ENCODE results near the gene ZNF701.
"Not testable (repeated sequence)": the region's sequence is repeated elsewhere in the genome, so short reads cannot be mapped to it uniquely, and the experiment has no call there.

ZNF701 gene

DNA sequence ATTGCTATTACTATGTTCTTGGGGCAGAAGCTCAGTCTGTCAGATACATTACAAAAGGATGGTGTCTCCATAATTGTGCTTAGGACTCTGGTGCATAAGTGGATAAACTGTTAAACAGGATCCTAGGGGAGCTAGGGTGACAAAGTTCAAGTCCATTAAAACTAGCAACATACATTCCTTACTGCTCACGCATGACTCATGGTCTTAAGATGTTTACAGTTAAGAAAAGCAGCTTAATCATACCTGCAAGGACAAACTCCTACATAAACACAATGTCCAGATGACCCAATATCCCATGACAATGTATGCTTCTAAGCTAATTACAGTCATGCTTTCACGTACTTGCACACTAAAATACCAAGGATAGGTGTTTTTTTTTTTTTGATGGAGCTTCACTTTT lies 3.5 kb upstream of the ZNF701 start:
- no peak overlapping the region for H3K4me2 ChIP-seq (ENCODE audit: low read length)
- no peaks in the 10 kb centered on the region for H3K27me3 ChIP-seq (ENCODE audit: control insufficient read depth, insufficient read depth, low read length)
- no peaks in the 10 kb centered on the region for H3K79me2 ChIP-seq
- no peak overlapping the region for H3K4me3 ChIP-seq (ENCODE audit: low read depth, low read length)
- H3K9me3 ChIP-seq (ENCODE audit: control insufficient read depth, low read length) = no peaks in the 10 kb centered on the region
- H2AFZ ChIP-seq = no peak overlapping the region
- H3K36me3 ChIP-seq (ENCODE audit: control insufficient read depth, insufficient read depth, low read length) = no peaks in the 10 kb centered on the region
- H3K4me1 ChIP-seq = no peaks in the 10 kb centered on the region
- no peak overlapping the region for H3K27ac ChIP-seq
- H3K9ac ChIP-seq = no peak overlapping the region
- TF ChIP-seq, protein P1, sequence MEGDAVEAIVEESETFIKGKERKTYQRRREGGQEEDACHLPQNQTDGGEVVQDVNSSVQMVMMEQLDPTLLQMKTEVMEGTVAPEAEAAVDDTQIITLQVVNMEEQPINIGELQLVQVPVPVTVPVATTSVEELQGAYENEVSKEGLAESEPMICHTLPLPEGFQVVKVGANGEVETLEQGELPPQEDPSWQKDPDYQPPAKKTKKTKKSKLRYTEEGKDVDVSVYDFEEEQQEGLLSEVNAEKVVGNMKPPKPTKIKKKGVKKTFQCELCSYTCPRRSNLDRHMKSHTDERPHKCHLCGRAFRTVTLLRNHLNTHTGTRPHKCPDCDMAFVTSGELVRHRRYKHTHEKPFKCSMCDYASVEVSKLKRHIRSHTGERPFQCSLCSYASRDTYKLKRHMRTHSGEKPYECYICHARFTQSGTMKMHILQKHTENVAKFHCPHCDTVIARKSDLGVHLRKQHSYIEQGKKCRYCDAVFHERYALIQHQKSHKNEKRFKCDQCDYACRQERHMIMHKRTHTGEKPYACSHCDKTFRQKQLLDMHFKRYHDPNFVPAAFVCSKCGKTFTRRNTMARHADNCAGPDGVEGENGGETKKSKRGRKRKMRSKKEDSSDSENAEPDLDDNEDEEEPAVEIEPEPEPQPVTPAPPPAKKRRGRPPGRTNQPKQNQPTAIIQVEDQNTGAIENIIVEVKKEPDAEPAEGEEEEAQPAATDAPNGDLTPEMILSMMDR (IDR thresholded peaks at IDR 0.05) = no peak

DNA sequence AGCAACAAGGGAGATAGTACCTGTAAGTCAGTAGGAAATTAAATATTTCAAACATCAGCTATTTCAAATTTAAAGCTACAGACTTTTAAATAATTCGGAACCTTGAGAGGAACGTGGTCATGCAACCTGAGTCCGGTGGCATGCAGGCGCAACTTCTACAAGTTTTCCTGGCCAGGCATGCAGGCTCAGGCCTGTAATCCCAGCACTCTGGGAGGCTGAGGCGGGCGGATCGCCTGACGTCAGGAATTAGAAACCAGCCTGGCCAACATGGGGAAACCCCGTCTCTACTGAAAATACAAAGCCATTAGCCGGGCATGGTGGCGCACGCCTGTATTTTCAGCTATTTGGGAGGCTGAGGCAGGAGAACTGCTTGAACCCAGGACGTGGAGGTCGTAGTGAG lies 2.2 kb upstream of the ZNF701 start:
- no peaks in the 10 kb centered on the region for H3K36me3 ChIP-seq (ENCODE audit: control insufficient read depth, insufficient read depth, low read length)
- H3K4me1 ChIP-seq = no peaks in the 10 kb centered on the region
- H3K9ac ChIP-seq = no peak overlapping the region
- H2AFZ ChIP-seq = no peak overlapping the region
- no peaks in the 10 kb centered on the region for H3K9me3 ChIP-seq (ENCODE audit: control insufficient read depth, low read length)
- H3K27me3 ChIP-seq (ENCODE audit: control insufficient read depth, insufficient read depth, low read length) = no peaks in the 10 kb centered on the region
- TF ChIP-seq, protein P1 (IDR thresholded peaks at IDR 0.05) = no peak
- no peaks in the 10 kb centered on the region for H3K79me2 ChIP-seq
- no peak overlapping the region for H3K27ac ChIP-seq
- no peak overlapping the region for H3K4me3 ChIP-seq (ENCODE audit: low read depth, low read length)
- no peak overlapping the region for H3K4me2 ChIP-seq (ENCODE audit: low read length)

DNA sequence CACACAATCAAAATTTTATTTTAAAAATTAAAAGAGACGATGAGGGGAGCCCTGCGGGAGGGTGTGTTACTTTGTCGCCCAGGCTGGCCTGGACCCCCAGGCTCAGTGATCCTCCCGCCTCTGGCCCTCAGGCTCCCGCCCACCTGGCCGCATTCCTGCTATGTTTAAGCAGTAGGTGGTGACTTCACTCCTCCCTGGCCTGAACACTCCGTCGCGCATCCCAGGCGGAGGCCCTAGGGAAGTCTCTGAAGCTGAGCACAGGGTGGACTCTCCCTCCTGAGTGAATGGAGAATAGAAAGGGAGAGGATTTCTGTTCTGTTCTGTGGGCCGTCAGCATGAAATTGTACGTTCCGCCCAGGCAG lies 468 bp upstream of the ZNF701 start:
- Histone ChIP-seq H3K4me3 (ENCODE audit: low read depth, low read length) (peak overlapping the region; percentile 30), H2AFZ (peak overlapping the region; percentile 46), H3K4me2 (ENCODE audit: low read length) (peak overlapping the region; percentile 87), H3K27ac (peak overlapping the region; percentile 12)
- not testable (repeated sequence) for H3K9me3 ChIP-seq (ENCODE audit: control insufficient read depth, low read length); H3K4me1 ChIP-seq; H3K27me3 ChIP-seq (ENCODE audit: control insufficient read depth, insufficient read depth, low read length); H3K9ac ChIP-seq; H3K79me2 ChIP-seq; H3K36me3 ChIP-seq (ENCODE audit: control insufficient read depth, insufficient read depth, low read length)

DNA sequence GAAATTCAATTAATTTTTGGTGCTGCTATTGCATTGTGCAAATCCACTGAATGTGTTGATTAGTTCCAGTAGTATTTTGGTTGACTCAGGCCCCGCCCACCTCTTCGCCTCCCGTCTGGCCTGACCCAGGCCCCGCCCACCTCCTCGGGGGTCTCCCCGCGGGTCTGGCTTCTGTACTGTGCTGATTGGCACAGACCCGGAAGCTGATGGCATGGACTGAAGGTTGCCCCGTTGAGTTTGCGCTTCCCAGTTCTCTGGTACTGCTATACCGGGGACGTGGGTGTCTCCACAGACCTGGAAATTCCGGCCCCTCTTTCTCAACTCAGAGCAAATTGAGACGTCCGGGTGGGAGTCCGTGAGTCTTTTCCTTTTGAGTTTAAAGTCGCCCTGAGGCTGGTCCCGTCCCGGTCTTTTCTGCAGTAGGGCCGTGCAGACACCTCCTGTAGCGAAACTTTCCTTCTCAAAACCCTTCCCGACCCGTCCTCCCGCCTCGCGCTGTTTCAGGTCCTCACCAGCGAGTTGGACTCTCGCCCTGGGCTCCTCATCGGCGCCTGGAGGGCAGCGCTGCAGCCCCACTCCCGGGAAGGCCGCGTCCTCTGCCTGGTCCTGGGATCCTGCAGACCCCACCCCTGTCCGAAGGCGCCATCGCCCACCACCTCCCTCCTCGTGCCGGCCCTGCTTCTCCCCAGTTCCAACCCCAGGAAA lies 14.8 kb downstream of the ZNF701 start:
- H3K27ac ChIP-seq = no peak overlapping the region
- no peaks in the 10 kb centered on the region for H3K36me3 ChIP-seq (ENCODE audit: control insufficient read depth, insufficient read depth, low read length)
- no peak overlapping the region for H3K9ac ChIP-seq
- no peaks in the 10 kb centered on the region for H3K9me3 ChIP-seq (ENCODE audit: control insufficient read depth, low read length)
- no peaks in the 10 kb centered on the region for H3K27me3 ChIP-seq (ENCODE audit: control insufficient read depth, insufficient read depth, low read length)
- no peaks in the 10 kb centered on the region for H3K4me1 ChIP-seq
- H3K4me3 ChIP-seq (ENCODE audit: low read depth, low read length) = no peak overlapping the region
- no peak overlapping the region for H3K4me2 ChIP-seq (ENCODE audit: low read length)
- TF ChIP-seq, protein P1 (IDR thresholded peaks at IDR 0.05) = no peak
- no peak overlapping the region for H2AFZ ChIP-seq
- no peaks in the 10 kb centered on the region for H3K79me2 ChIP-seq

DNA sequence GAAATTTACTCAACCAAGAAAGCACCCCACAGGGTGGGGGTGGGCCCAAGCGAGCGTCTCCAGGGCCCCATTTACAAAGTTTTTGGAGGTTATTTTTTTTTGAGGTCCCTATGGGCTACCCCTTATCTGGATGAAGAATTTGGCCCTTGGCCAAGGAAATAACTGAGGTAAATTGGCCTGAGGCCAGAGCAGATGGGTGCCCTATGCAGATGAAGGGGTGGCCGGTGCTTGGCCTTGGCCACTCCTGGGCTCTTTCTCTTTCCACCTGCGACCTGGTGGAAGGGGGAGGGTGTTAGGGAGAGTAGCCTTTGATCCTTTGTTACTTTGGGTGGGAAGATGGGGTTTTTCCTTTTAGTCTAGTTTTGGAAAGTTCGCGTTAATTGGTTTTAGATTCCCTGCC lies 15.5 kb downstream of the ZNF701 start:
- H3K27me3 ChIP-seq (ENCODE audit: control insufficient read depth, insufficient read depth, low read length) = no peaks in the 10 kb centered on the region
- H3K9me3 ChIP-seq (ENCODE audit: control insufficient read depth, low read length) = no peaks in the 10 kb centered on the region
- H3K27ac ChIP-seq = no peak overlapping the region
- TF ChIP-seq, protein P1 (IDR thresholded peaks at IDR 0.05) = no peak
- no peaks in the 10 kb centered on the region for H3K4me1 ChIP-seq
- H3K9ac ChIP-seq = no peak overlapping the region
- no peak overlapping the region for H2AFZ ChIP-seq
- H3K4me3 ChIP-seq (ENCODE audit: low read depth, low read length) = no peak overlapping the region
- H3K36me3 ChIP-seq (ENCODE audit: control insufficient read depth, insufficient read depth, low read length) = no peaks in the 10 kb centered on the region
- no peak overlapping the region for H3K4me2 ChIP-seq (ENCODE audit: low read length)
- H3K79me2 ChIP-seq = no peaks in the 10 kb centered on the region
